Measurements from ENCODE around the gene SIDT1.

DNA sequence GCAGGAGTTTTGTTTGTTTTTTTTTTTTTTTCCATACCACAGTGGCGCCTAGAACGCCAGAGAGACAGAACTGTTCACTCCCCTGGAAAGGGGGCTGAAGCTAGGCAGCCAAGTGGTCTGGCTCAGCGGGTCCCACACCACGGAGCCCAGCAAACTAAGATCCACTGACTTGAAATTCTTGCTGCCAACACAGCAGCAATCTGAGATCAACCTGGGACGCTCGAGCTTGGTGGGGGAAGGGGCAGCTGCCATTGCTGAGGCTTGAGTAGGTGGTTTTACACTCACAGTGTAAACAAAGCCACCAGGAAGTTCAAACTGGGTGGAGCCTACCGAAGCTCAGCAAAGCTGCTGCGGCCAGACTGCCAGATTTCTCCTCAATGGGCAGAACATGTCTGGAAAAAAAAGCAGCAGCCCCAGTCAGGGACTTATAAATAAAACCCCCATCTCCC, 47.2 kb upstream of the SIDT1 start:
- no peak for TF ChIP-seq POLR2A (IDR thresholded peaks at IDR 0.05)
- TF ChIP-seq, protein P1, sequence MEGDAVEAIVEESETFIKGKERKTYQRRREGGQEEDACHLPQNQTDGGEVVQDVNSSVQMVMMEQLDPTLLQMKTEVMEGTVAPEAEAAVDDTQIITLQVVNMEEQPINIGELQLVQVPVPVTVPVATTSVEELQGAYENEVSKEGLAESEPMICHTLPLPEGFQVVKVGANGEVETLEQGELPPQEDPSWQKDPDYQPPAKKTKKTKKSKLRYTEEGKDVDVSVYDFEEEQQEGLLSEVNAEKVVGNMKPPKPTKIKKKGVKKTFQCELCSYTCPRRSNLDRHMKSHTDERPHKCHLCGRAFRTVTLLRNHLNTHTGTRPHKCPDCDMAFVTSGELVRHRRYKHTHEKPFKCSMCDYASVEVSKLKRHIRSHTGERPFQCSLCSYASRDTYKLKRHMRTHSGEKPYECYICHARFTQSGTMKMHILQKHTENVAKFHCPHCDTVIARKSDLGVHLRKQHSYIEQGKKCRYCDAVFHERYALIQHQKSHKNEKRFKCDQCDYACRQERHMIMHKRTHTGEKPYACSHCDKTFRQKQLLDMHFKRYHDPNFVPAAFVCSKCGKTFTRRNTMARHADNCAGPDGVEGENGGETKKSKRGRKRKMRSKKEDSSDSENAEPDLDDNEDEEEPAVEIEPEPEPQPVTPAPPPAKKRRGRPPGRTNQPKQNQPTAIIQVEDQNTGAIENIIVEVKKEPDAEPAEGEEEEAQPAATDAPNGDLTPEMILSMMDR (IDR thresholded peaks at IDR 0.05) = no peak

All from heart left ventricle (tissue), 13 donors.